HG03520 (cell line): ENCODE results near the gene ASCL5.

Experiments
- ATAC-seq: cut with Tn5 transposase; IDR thresholded peaks from one replicate; pipeline ENCODE4 v1.9.1; 2021; ENCODE audit warnings: mild to moderate bottlenecking, moderate library complexity; ENCODE audit not compliant: unreplicated experiment

The ASCL5 gene

GRCh38 chr1:201088901-201089525 is 38.0 kb downstream of the ASCL5 start:
- ATAC-seq = no peak

DNA sequence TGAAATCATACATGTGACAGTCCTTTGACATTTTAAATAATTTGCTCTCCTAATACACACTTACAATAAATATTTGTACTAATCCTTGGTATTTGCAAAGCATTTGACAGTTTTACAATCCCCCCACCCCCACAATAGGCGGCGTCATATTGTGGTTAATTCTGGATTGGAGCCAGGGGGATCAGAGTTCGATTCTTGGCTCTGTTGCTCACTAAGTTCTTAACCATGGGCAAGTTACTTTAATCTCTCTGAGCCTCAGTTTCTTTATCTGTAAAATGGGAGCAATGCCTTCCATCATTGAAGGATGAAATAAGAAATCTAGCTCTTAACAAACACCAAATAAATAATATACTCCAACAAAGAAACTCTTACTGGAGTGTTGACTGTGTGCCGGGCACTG is 38.6 kb downstream of the ASCL5 start:
- ATAC-seq = no peak

- ATAC-seq = no peak
These were observed 40.9 kb downstream of the ASCL5 start for GRCh38 chr1:201085902-201086735.

- ATAC-seq = no peak
These were observed 42.7 kb downstream of the ASCL5 start for GRCh38 chr1:201084295-201084694.

DNA sequence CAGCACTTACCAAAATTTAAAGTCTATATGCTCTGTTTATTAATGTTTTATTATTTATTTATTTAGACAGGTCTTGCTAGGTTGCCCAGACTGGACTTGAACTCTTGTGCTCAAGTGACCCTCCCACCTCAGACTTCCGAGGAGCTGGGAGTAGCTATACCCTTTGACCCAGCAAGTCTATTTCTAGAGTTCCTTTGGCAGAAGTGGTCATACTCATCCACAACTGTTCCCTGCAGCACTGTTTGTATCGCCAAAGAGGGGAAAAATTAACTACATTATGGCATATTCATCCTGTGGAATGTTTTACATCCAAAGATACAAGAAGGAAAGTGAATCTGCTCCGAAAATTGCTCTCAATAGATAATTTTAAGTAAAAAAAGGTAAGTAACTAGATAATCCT is 43.2 kb downstream of the ASCL5 start:
- ATAC-seq = no peak

DNA sequence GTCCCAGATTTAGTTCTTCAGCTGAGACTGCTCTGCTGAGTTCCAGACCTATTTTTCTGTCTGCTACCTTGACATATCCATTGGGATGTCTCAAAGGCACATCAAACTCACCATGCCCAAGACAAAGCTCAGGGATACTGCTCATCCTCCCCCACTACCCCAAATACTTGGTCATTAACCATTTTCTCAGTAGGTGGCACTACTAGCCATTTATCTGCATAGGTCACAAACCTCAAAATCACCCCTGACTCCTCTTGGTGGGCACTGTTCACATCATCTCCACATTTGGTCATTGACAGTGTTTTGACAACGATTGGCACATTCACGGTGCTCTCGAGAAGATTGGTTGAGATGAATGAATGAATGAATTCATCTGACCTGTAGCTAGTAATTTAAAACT is 46.8 kb downstream of the ASCL5 start:
- ATAC-seq = no peak

- ATAC-seq = no peak
These were observed 49.2 kb downstream of the ASCL5 start for GRCh38 chr1:201077736-201078135.

GRCh38 chr1:201077116-201077515 is 49.9 kb downstream of the ASCL5 start:
- ATAC-seq = no peak

- no peak for ATAC-seq
These were observed 50.9 kb downstream of the ASCL5 start for GRCh38 chr1:201076092-201076491.

- ATAC-seq = no peak
These were observed 53.0 kb downstream of the ASCL5 start for GRCh38 chr1:201074018-201074417.

DNA sequence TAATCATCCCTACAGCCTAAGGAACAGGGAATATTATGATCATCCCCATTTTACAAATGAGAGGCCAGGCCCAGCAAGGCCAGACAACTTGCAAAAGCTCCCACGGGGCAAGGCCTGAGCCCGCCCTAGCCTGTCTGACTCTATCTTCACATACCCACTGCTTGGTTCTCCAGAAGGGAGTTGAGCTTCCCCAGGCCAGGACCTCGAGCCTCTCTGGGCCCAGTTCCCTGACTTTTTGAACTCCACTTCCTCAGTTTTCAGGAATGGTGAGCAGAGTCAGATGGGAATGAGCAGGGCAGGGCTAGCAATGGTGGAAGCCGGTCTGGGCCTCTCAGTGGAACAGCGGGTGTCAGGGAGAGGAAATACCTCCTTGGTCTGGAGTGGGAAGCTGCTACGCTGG is 54.1 kb downstream of the ASCL5 start:
- ATAC-seq = no peak

- ATAC-seq = no peak
These were observed 54.8 kb downstream of the ASCL5 start for GRCh38 chr1:201072149-201072548.

- no peak for ATAC-seq
These were observed 57.3 kb downstream of the ASCL5 start for GRCh38 chr1:201069636-201070035.

GRCh38 chr1:201068976-201069375 is 58.0 kb downstream of the ASCL5 start:
- no peak for ATAC-seq

DNA sequence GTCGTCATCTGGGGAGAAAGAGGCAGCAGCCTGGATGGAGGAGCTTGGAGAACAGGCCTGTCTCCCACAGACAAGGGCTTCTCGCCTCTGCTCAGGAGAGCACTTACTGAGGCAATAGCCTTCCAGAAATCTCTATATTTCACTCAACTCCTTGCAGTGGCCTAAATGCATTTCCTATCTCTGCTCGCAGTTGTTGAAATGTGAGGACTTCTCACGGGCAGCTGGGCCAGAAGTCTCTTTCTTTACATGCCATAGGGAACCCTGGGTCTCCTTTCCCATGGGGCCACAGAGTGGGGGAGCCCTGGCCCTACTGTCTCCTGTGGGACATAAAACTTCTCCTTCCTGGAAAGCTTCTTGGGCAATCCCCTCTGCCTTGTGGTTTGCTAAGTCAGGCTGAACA is 60.0 kb downstream of the ASCL5 start:
- ATAC-seq = no peak

GRCh38 chr1:201065686-201066085 is 61.3 kb downstream of the ASCL5 start:
- ATAC-seq = no peak

GRCh38 chr1:201064806-201065205 is 62.2 kb downstream of the ASCL5 start:
- no peak for ATAC-seq
